Cardiac fibroblast (primary cell): ENCODE results near the gene CLINT1.

ENCODE experiments used
- DNase-seq, 2 donors: peaks; one replicate each; pipeline versions ENCODE4 v3.0.0 to v3.0.0-alpha.2; 2010; ENCODE audit warnings: low read depth in 2 of 2
- H3K4me3 ChIP-seq, 2 donors: replicated peaks in 1 of 2; 1 replicate in 1 of 2; 2 replicates in 1 of 2; pipeline ENCODE4 v1.5.1; 2011; ENCODE audit warnings: low read depth in 2 of 2, low read length in 2 of 2, mild to moderate bottlenecking in 2 of 2, moderate library complexity in 1 of 2
- CTCF ChIP-seq: IDR thresholded peaks from one replicate; pipeline ENCODE4 v1.5.1; 2011; ENCODE audit warnings: low read depth, mild to moderate bottlenecking, low read length, inconsistent platforms

The CLINT1 gene

GRCh38 chr5:157748760-157749461 lies 110.0 kb downstream of the CLINT1 start:
- TF ChIP-seq CTCF, result no peak
- DNase-seq, result peak; percentile 81 to 94
- H3K4me3 ChIP-seq, result no peak overlapping the region

GRCh38 chr5:157747766-157748700 lies 110.9 kb downstream of the CLINT1 start:
- no peak for TF ChIP-seq CTCF
- DNase-seq, result no peak
- H3K4me3 ChIP-seq, result no peak overlapping the region

GRCh38 chr5:157747173-157747740 lies 111.7 kb downstream of the CLINT1 start:
- no peak overlapping the region for H3K4me3 ChIP-seq
- no peak for DNase-seq
- TF ChIP-seq CTCF, result no peak

- no peak for DNase-seq
- no peak for TF ChIP-seq CTCF
- H3K4me3 ChIP-seq, result peak overlapping the region in 1 of 2 donors; percentile 76
Measured at GRCh38 chr5:157745041-157745456, 113.9 kb downstream of the CLINT1 start.

GRCh38 chr5:157744051-157745011 lies 114.6 kb downstream of the CLINT1 start:
- TF ChIP-seq CTCF, result no peak
- peak overlapping the region; percentile 69 to 76 for H3K4me3 ChIP-seq
- DNase-seq, result no peak
